Osteoblast (primary cell): ENCODE measurements around the gene PLA2G12A. TPM values are rescaled to one million over a fixed set of nuclear protein-coding genes. Genes with fewer than 3 reads are reported as not detected.

Experiments
- DNase-seq: peaks from one replicate; pipeline ENCODE4 v3.0.0; 2011; ENCODE audit warnings: low spot score, mixed read lengths; ENCODE audit not compliant: insufficient read length; ENCODE audit errors: missing footprints
- H2AFZ ChIP-seq: 2 replicates; pipeline ENCODE4 v1.6.0; 2011; ENCODE audit warnings: mild to moderate bottlenecking, low read length
- H3K27ac ChIP-seq: 2 replicates; pipeline ENCODE4 v1.5.1; 2011; ENCODE audit warnings: mild to moderate bottlenecking, low read depth, low read length, moderate library complexity
- H3K27me3 ChIP-seq: 2 replicates; pipeline ENCODE4 v1.6.0; 2012; ENCODE audit warnings: mild to moderate bottlenecking, control low read depth, inconsistent platforms, low read length, moderate library complexity; ENCODE audit not compliant: insufficient read depth
- H3K36me3 ChIP-seq: 2 replicates; pipeline ENCODE4 v1.5.1; 2011; ENCODE audit warnings: mild to moderate bottlenecking, low read length, control low read depth, moderate library complexity; ENCODE audit not compliant: insufficient read depth
- H3K4me1 ChIP-seq: 2 replicates; pipeline ENCODE4 v1.5.1; 2011; ENCODE audit warnings: mild to moderate bottlenecking, low read length, control low read depth, moderate library complexity; ENCODE audit not compliant: insufficient read depth
- H3K4me2 ChIP-seq: 2 replicates; pipeline ENCODE4 v1.6.0; 2011; ENCODE audit warnings: mild to moderate bottlenecking, low read length; ENCODE audit not compliant: insufficient read depth
- H3K4me3 ChIP-seq: fragments of 200-600 bp; sonication (generic); 3 replicates; pipeline ENCODE4 v1.5.1; 2012; ENCODE audit warnings: mild to moderate bottlenecking, low read length, inconsistent platforms; ENCODE audit not compliant: insufficient read depth
- H3K79me2 ChIP-seq: 2 replicates; pipeline ENCODE4 v1.6.0; 2012; ENCODE audit warnings: mild to moderate bottlenecking, low read length, control low read depth, inconsistent platforms; ENCODE audit not compliant: insufficient read depth
- H3K9me3 ChIP-seq: 2 replicates; pipeline ENCODE4 v1.5.1; 2011; ENCODE audit warnings: low read depth, low read length, control low read depth
- H4K20me1 ChIP-seq: 2 replicates; pipeline ENCODE4 v1.6.0; 2012; ENCODE audit warnings: mild to moderate bottlenecking, low read length, control low read depth; ENCODE audit not compliant: insufficient read depth
- total RNA-seq: library from RNA; depleted of rRNA; stranded (reverse); fragments of >200 nt; gene quantifications from 2 replicates; pipeline ENCODE4 v1.2.3, GENCODE V29; 2012
- TF ChIP-seq, protein P1 (sequence below): IDR thresholded peaks from 2 replicates; pipeline ENCODE4 v1.5.1; 2011; ENCODE audit warnings: mild to moderate bottlenecking, low read depth, low read length, moderate library complexity; ENCODE audit errors: extremely low read depth

PLA2G12A gene
- total RNA-seq, 1 donor, result 16.3 TPM

DNA sequence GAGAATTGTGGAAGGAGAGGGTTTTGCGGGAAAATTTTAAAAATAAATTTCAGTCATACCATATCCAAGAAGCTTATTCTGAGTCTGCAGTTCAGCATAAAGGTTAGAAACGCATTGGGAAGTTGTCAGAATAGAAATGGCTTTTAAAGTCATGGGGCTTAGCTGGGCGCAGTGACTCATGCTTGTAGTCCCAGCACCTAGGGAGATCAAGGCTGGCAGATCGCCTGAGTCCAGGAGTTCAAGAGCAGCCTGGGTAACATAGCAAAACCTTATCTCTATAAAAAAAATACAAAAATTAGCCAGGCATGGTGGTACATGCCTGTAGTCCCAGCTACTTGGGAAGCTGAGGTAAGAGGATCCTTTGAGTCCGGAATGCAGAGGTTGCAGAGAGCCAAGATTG, 3.9 kb upstream of the PLA2G12A start:
- H2AFZ ChIP-seq, result no peak overlapping the region
- no peak overlapping the region for H3K4me3 ChIP-seq
- peaks cover 10% of the 10 kb centered on the region for H3K79me2 ChIP-seq
- no peak for DNase-seq
- H3K9me3 ChIP-seq, result no peaks in the 10 kb centered on the region
- H3K36me3 ChIP-seq, result no peaks in the 10 kb centered on the region
- no peak overlapping the region for H3K27ac ChIP-seq
- no peaks in the 10 kb centered on the region for H4K20me1 ChIP-seq
- peaks cover 5% of the 10 kb centered on the region for H3K4me1 ChIP-seq
- TF ChIP-seq, protein P1, sequence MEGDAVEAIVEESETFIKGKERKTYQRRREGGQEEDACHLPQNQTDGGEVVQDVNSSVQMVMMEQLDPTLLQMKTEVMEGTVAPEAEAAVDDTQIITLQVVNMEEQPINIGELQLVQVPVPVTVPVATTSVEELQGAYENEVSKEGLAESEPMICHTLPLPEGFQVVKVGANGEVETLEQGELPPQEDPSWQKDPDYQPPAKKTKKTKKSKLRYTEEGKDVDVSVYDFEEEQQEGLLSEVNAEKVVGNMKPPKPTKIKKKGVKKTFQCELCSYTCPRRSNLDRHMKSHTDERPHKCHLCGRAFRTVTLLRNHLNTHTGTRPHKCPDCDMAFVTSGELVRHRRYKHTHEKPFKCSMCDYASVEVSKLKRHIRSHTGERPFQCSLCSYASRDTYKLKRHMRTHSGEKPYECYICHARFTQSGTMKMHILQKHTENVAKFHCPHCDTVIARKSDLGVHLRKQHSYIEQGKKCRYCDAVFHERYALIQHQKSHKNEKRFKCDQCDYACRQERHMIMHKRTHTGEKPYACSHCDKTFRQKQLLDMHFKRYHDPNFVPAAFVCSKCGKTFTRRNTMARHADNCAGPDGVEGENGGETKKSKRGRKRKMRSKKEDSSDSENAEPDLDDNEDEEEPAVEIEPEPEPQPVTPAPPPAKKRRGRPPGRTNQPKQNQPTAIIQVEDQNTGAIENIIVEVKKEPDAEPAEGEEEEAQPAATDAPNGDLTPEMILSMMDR, result no peak
- no peaks in the 10 kb centered on the region for H3K27me3 ChIP-seq
- H3K4me2 ChIP-seq, result no peak overlapping the region

DNA sequence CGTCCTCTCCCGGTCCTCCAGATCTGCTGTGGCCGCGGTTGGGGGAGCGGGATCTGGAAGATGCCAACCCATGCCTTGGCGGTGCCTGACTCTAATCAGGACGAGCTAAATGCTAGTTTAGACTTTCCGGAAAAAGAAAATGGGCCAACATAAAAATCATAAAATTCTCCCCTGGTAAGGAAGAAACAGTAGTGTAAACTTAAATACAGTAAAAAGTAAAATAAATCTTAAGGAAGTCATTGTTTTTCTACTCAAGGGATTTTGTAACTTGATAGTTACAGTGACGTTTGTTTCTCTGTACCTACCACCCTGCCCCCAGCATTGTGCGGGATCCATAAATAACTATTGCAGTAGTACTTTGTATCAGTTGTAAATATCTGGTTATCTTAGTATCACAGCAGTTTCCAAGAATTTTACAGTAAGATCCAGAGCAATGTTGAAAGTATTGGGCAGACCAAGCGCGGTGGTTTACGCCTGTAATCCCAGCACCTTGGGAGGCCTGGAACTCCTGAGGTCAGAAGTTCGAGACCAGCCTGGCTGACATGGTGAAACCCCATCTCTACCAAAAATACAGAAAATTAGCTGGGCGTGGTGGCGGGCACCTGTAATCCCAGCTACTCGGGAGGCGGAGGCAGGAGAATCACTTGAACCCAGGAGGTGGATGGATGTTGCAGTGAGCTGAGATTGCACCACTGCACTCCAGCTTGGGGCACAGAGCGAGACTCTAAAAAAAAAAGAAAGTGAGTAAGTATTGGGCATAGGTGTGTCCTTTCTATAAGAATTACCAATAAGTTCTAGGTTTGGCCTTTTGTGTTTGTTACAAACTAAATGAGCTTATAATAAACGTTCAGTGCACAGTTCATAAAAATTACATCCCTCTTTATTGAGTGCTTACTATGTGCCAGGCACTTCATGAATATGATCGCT, 1.0 kb upstream of the PLA2G12A start:
- TF ChIP-seq, protein P1, result no peak
- Histone ChIP-seq H3K4me3 (peak overlapping the region; percentile 78), H3K36me3 (no peaks in the 10 kb centered on the region), H3K27me3 (no peaks in the 10 kb centered on the region), H2AFZ (peak overlapping the region; percentile 91), H3K9me3 (no peaks in the 10 kb centered on the region), H3K4me1 (peaks cover 16% of the 10 kb centered on the region), H4K20me1 (peaks cover 9% of the 10 kb centered on the region), H3K79me2 (peaks cover 10% of the 10 kb centered on the region), H3K4me2 (peak overlapping the region; percentile 92), H3K27ac (peak overlapping the region; percentile 62)
- no peak for DNase-seq

DNA sequence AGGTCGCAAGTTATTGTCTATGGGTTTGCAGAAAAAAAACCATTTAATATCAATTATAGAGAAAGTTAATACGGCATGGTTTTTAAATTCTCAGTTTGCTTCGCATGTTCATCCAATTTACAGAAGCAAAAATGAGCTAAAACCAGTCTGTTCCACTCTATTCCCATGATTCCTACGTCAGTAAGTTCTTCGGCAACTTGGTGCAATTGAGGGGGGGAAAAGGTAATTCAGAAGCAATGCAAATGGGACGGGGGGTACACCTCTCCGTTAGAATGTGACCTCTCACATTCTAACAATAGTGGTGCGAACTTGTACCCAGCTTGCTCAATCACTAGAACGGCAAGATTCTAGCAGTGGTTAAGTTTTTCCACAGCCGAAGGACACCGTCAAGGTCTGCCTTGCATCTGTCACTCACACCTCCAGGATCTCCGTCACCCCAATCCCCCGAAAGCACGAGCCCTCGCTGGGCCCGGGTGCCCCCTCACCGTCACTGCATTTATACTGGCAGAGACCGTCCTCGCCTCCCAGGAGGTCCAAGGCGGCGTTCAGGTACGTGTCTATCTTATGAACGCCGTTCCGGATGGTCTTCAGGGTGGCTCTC, 653 bp downstream of the PLA2G12A start:
- Histone ChIP-seq H3K4me1 (peaks cover 16% of the 10 kb centered on the region), H3K4me3 (peak overlapping the region; percentile 78), H3K9me3 (no peaks in the 10 kb centered on the region), H4K20me1 (peaks cover 9% of the 10 kb centered on the region), H3K27ac (peak overlapping the region; percentile 67), H3K4me2 (peak overlapping the region; percentile 98), H2AFZ (peak overlapping the region; percentile 95), H3K36me3 (no peaks in the 10 kb centered on the region), H3K27me3 (no peaks in the 10 kb centered on the region), H3K79me2 (peaks cover 15% of the 10 kb centered on the region)
- TF ChIP-seq, protein P1, result no peak
- DNase-seq, result peak; percentile 76

DNA sequence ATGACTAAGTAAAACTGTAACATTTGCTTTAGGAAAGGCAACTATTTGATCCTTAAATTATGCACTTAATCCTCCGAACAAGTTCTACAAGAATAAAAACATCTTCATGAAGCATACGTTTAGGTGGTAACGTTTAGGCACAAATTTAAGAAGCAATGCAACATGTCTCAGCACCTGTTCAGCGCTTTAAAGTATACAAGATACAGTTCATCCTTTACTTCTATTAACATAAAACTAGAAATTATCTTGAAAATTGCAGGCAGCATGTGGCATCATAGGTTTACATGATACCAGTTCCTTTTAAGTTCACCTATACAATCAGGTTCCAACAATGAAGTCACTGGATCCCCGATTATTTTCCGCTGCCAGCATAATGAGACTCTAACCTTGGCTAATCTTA, 1.5 kb downstream of the PLA2G12A start:
- Histone ChIP-seq H3K79me2 (peaks cover 15% of the 10 kb centered on the region), H2AFZ (no peak overlapping the region)
- DNase-seq, result no peak

More for the DNA sequence above, 1.5 kb downstream of the PLA2G12A start:
- Histone ChIP-seq H3K4me2 (peak overlapping the region; percentile 98), H3K27ac (peak overlapping the region; percentile 30), H4K20me1 (peaks cover 9% of the 10 kb centered on the region), H3K27me3 (no peaks in the 10 kb centered on the region), H3K4me1 (peaks cover 16% of the 10 kb centered on the region), H3K36me3 (no peaks in the 10 kb centered on the region), H3K9me3 (no peaks in the 10 kb centered on the region), H3K4me3 (peak overlapping the region; percentile 78)
- TF ChIP-seq, protein P1, result no peak
